PC-3 (cell line): ENCODE measurements around the gene STXBP5. TPM values are rescaled to one million over a fixed set of nuclear protein-coding genes. Genes with fewer than 3 reads are reported as not detected.

Source experiments
- ATAC-seq: fragments of 200-7000 bp; cut with Tn5 transposase; 2 replicates; pipeline ENCODE4 v1.9.1; 2020; ENCODE audit warnings: mild to moderate bottlenecking, moderate library complexity
- BruUV-seq: library from RNA; stranded (reverse); fragments of 400-500 nt; replicated peaks from 2 replicates; lab custom pipeline; 2021; lab: Mats Ljungman, UMichigan
- CTCF ChIA-PET: fragments of 300-600 bp; sonication (Branson Sonifier 250); formaldehyde crosslinking; loops from one replicate; lab custom pipeline; 2022; ENCODE audit warnings: antibody characterized with exemption; lab: Charles Lee
- POLR2A ChIA-PET: fragments of 300-600 bp; sonication (Branson Sonifier 250); formaldehyde crosslinking; loops from one replicate; lab custom pipeline; 2022; ENCODE audit warnings: antibody characterized with exemption; ENCODE audit not compliant: unreplicated experiment; lab: Charles Lee
- DNase-seq: peaks from one replicate; pipeline ENCODE4 v3.0.0-alpha.2; 2015
- H2AFZ ChIP-seq: fragments of 300-600 bp; sonication (generic); 2 replicates; pipeline ENCODE4 v1.6.0; 2016; ENCODE audit warnings: antibody characterized with exemption, low read length
- H3F3A ChIP-seq: fragments of 300-600 bp; sonication (generic); one replicate; pipeline ENCODE4 v1.6.0; 2017; ENCODE audit warnings: antibody characterized with exemption, low read length, control low read depth, mild to moderate bottlenecking; ENCODE audit not compliant: unreplicated experiment
- H3K27ac ChIP-seq: fragments of 300-600 bp; sonication (generic); 2 replicates; pipeline ENCODE4 v1.5.1; 2016; ENCODE audit warnings: mild to moderate bottlenecking, low read length
- H3K27me3 ChIP-seq: fragments of 300-600 bp; sonication (generic); 2 replicates; pipeline ENCODE4 v1.6.1; 2016; ENCODE audit warnings: low read length, mixed read lengths
- H3K36me3 ChIP-seq: fragments of 300-600 bp; sonication (generic); 2 replicates; pipeline ENCODE4 v1.6.1; 2016; ENCODE audit warnings: low read depth, mixed run types, low read length, mixed read lengths
- H3K4me1 ChIP-seq: fragments of 300-600 bp; sonication (generic); 2 replicates; pipeline ENCODE4 v1.5.1; 2016; ENCODE audit warnings: low read length; ENCODE audit not compliant: insufficient read depth
- H3K4me2 ChIP-seq: fragments of 300-600 bp; sonication (generic); 2 replicates; pipeline ENCODE4 v1.6.0; 2016; ENCODE audit warnings: low read length
- H3K4me3 ChIP-seq: fragments of 300-600 bp; sonication (generic); 2 replicates; pipeline ENCODE4 v1.5.1; 2016; ENCODE audit warnings: mild to moderate bottlenecking, low read length, mixed read lengths
- H3K79me2 ChIP-seq: fragments of 300-600 bp; sonication (generic); 2 replicates; pipeline ENCODE4 v1.6.1; 2017; ENCODE audit warnings: low read length, mixed read lengths
- H3K9ac ChIP-seq: fragments of 300-600 bp; sonication (generic); 2 replicates; pipeline ENCODE4 v1.6.0; 2016; ENCODE audit warnings: mild to moderate bottlenecking, low read length
- H3K9me2 ChIP-seq: fragments of 300-600 bp; sonication (generic); replicated peaks from 2 replicates; pipeline ENCODE4 v1.6.1; 2016; ENCODE audit warnings: mixed run types, low read length, mixed read lengths
- H3K9me3 ChIP-seq: fragments of 300-600 bp; sonication (generic); 2 replicates; pipeline ENCODE4 v1.6.1; 2016; ENCODE audit warnings: low read length, mixed read lengths
- H4K20me1 ChIP-seq: fragments of 300-600 bp; sonication (generic); 2 replicates; pipeline ENCODE4 v1.6.1; 2016; ENCODE audit warnings: low read length, mixed read lengths
- CTCF ChIP-seq: fragments of 300-600 bp; sonication (generic); conservative IDR thresholded peaks from 2 replicates; pipeline ENCODE4 v1.5.1; 2017; ENCODE audit warnings: antibody characterized with exemption, low read depth, mild to moderate bottlenecking, low read length
- EZH2 ChIP-seq: fragments of 300-600 bp; sonication (generic); IDR thresholded peaks from one replicate; pipeline ENCODE4 v1.6.1; 2017; ENCODE audit warnings: antibody characterized with exemption, mild to moderate bottlenecking, low read length; ENCODE audit not compliant: unreplicated experiment
- EZH2phosphoT487 ChIP-seq: fragments of 300-600 bp; sonication (generic); IDR thresholded peaks from 2 replicates; pipeline ENCODE4 v1.6.1; 2018; ENCODE audit warnings: mild to moderate bottlenecking, antibody characterized with exemption, low read length, borderline replicate concordance
- intact Hi-C: fragments of 100-400 bp; cut with micrococcal nuclease; formaldehyde crosslinking; loops from 2 replicates; pipeline ENCODE4 v1.9.0; 2023
- total RNA-seq: library from RNA; depleted of rRNA; stranded (reverse); fragments of >200 nt; gene quantifications from 2 replicates; pipeline ENCODE4 v1.2.3, GENCODE V29; 2014

Gene STXBP5
- total RNA-seq, 1 experiment from 2014 or later, result 12.9 TPM

GRCh38 chr6:147395158-147395557 is 190.9 kb downstream of the STXBP5 start:
- Histone ChIP-seq H3K27ac (no peak overlapping the region), H3K9me2 (no peaks in the 10 kb centered on the region), H2AFZ (no peak overlapping the region), H3K9ac (no peak overlapping the region), H3K4me1 (no peaks in the 10 kb centered on the region), H3K4me3 (no peak overlapping the region), H3K9me3 (no peaks in the 10 kb centered on the region), H3K4me2 (no peak overlapping the region), H3K36me3 (no peaks in the 10 kb centered on the region), H4K20me1 (no peaks in the 10 kb centered on the region), H3K79me2 (no peaks in the 10 kb centered on the region), H3K27me3 (no peaks in the 10 kb centered on the region), H3F3A (no peaks in the 10 kb centered on the region)
- ATAC-seq, result no peak
- no peak for DNase-seq
- TF ChIP-seq CTCF (no peak), EZH2phosphoT487 (no peak), EZH2 (no peak)
- POLR2A ChIA-PET, result no interaction called here
- BruUV-seq, result no TSS peak
- CTCF ChIA-PET, result interaction anchor here (0.7 kb wide), 1 partner anchor 1152 kb away, joined by 3 read pairs; no protein-coding TSS in a partner anchor
- intact Hi-C loops, result no loop called here

GRCh38 chr6:147397306-147397705 is 193.1 kb downstream of the STXBP5 start:
- H3K9me2 ChIP-seq, result no peaks in the 10 kb centered on the region
- DNase-seq (no peak), ATAC-seq (no peak)
- no peak overlapping the region for H3K4me2 ChIP-seq
- no peaks in the 10 kb centered on the region for H3F3A ChIP-seq
- no peak for TF ChIP-seq EZH2
- no peak for TF ChIP-seq EZH2phosphoT487
- no peak for TF ChIP-seq CTCF
- intact Hi-C loops, result no loop called here
- H3K9me3 ChIP-seq, result no peaks in the 10 kb centered on the region
- H3K4me3 ChIP-seq, result no peak overlapping the region
- no TSS peak for BruUV-seq
- H2AFZ ChIP-seq, result no peak overlapping the region
- CTCF ChIA-PET, result no interaction called here
- H3K27ac ChIP-seq, result no peak overlapping the region
- no peaks in the 10 kb centered on the region for H3K79me2 ChIP-seq
- no peaks in the 10 kb centered on the region for H3K27me3 ChIP-seq
- H3K4me1 ChIP-seq, result no peaks in the 10 kb centered on the region
- no peaks in the 10 kb centered on the region for H4K20me1 ChIP-seq
- POLR2A ChIA-PET, result no interaction called here
- H3K9ac ChIP-seq, result no peak overlapping the region
- H3K36me3 ChIP-seq, result no peaks in the 10 kb centered on the region

GRCh38 chr6:147400968-147401367 is 196.8 kb downstream of the STXBP5 start:
- ATAC-seq, result no peak
- TF ChIP-seq EZH2phosphoT487 (no peak), CTCF (no peak), EZH2 (no peak)
- Histone ChIP-seq H2AFZ (no peak overlapping the region), H3K9ac (no peak overlapping the region), H3K36me3 (no peaks in the 10 kb centered on the region), H3K27me3 (no peaks in the 10 kb centered on the region), H3K27ac (no peak overlapping the region), H3K79me2 (no peaks in the 10 kb centered on the region), H3F3A (no peaks in the 10 kb centered on the region), H3K9me3 (no peaks in the 10 kb centered on the region), H4K20me1 (no peaks in the 10 kb centered on the region), H3K4me2 (no peak overlapping the region), H3K4me3 (no peak overlapping the region), H3K9me2 (no peaks in the 10 kb centered on the region), H3K4me1 (no peaks in the 10 kb centered on the region)
- ChIA-PET POLR2A (no interaction called here), CTCF (no interaction called here)
- intact Hi-C loops, result no loop called here
- no peak for DNase-seq
- BruUV-seq, result no TSS peak
